HEK293 (cell line): ENCODE measurements around the gene ZNF532.
A peak's percentile ranks its signal among the peaks of the same experiment; 100 is the strongest.

ENCODE experiments used
- CTCF ChIA-PET: fragments of 350-600 bp; formaldehyde crosslinking; extraction: SDS; loops from one replicate; lab custom pipeline; 2021; ENCODE audit warnings: antibody characterized with exemption; lab: Yijun Ruan, JAX
- POLR2A ChIA-PET: fragments of 300-600 bp; formaldehyde crosslinking; extraction: SDS; loops from one replicate; lab custom pipeline; 2020; ENCODE audit warnings: antibody characterized with exemption, inconsistent platforms; lab: Yijun Ruan, JAX
- H3K27ac ChIP-seq: fragments of 200-500 bp; sonication (Bioruptor generic); 2 replicates; pipeline ENCODE4 v1.5.1; 2014; ENCODE audit warnings: low read depth, low read length, control low read depth, inconsistent platforms; ENCODE audit errors: extremely low read depth
- H3K36me3 ChIP-seq, 2 experiments: fragments of 200-500 bp in 1 of 2; sonication (Bioruptor generic) in 1 of 2; 1 replicate in 1 of 2; 2 replicates in 1 of 2; pipeline ENCODE4 v1.5.1; 2014 to 2017; ENCODE audit warnings: inconsistent platforms in 2 of 2, low read length in 2 of 2; ENCODE audit not compliant: control insufficient read depth in 2 of 2, insufficient read depth in 1 of 2
- H3K4me1 ChIP-seq: fragments of 200-500 bp; sonication (Bioruptor generic); 2 replicates; pipeline ENCODE4 v1.5.1; 2014; ENCODE audit warnings: mild to moderate bottlenecking, low read length, inconsistent platforms; ENCODE audit not compliant: control insufficient read depth, insufficient read depth
- H3K4me3 ChIP-seq: 2 replicates; pipeline ENCODE4 v1.5.1; 2011; ENCODE audit warnings: low read depth, mild to moderate bottlenecking, control low read depth, low read length, moderate library complexity
- H3K9me3 ChIP-seq: fragments of 200-500 bp; sonication (Bioruptor generic); 2 replicates; pipeline ENCODE4 v1.5.1; 2014; ENCODE audit warnings: low read depth, low read length, inconsistent platforms; ENCODE audit not compliant: control insufficient read depth, insufficient read depth
- GLIS1 ChIP-seq: fragments of 450-650 bp; formaldehyde crosslinking; IDR thresholded peaks from 2 replicates; pipeline ENCODE4 v1.5.1; 2016; ENCODE audit warnings: missing biosample characterization, missing genetic modification characterization
- GLIS2 ChIP-seq: fragments of 450-650 bp; formaldehyde crosslinking; IDR thresholded peaks from 2 replicates; pipeline ENCODE4 v1.5.1; 2016; ENCODE audit warnings: missing biosample characterization, missing genetic modification characterization
- KLF9 ChIP-seq: fragments of 450-650 bp; formaldehyde crosslinking; IDR thresholded peaks from 2 replicates; pipeline ENCODE4 v1.5.1; 2016; ENCODE audit warnings: missing biosample characterization, missing genetic modification characterization, low read depth
- REPIN1 ChIP-seq: fragments of 450-650 bp; formaldehyde crosslinking; IDR thresholded peaks from 2 replicates; pipeline ENCODE4 v1.5.1; 2017; ENCODE audit warnings: missing biosample characterization, missing genetic modification characterization, low read depth
- TCF7L2 ChIP-seq: IDR thresholded peaks from 2 replicates; pipeline ENCODE4 v1.6.1; 2011; ENCODE audit warnings: low read depth, mild to moderate bottlenecking, inconsistent platforms, low read length, moderate library complexity, borderline replicate concordance
- ZBTB17 ChIP-seq: fragments of 450-650 bp; formaldehyde crosslinking; IDR thresholded peaks from 2 replicates; pipeline ENCODE4 v1.5.1; 2016; ENCODE audit warnings: missing biosample characterization, missing genetic modification characterization
- ZIC2 ChIP-seq: fragments of 450-650 bp; formaldehyde crosslinking; IDR thresholded peaks from 2 replicates; pipeline ENCODE4 v1.5.1; 2016; ENCODE audit warnings: missing biosample characterization, missing genetic modification characterization
- ZNF146 ChIP-seq: fragments of 450-650 bp; formaldehyde crosslinking; IDR thresholded peaks from 2 replicates; pipeline ENCODE4 v1.5.1; 2016; ENCODE audit warnings: missing biosample characterization, missing genetic modification characterization
- ZNF157 ChIP-seq: fragments of 450-650 bp; formaldehyde crosslinking; IDR thresholded peaks from 2 replicates; pipeline ENCODE4 v1.5.1; 2016; ENCODE audit warnings: missing biosample characterization, missing genetic modification characterization
- ZNF19 ChIP-seq: fragments of 450-650 bp; formaldehyde crosslinking; IDR thresholded peaks from 2 replicates; pipeline ENCODE4; 2016; ENCODE audit warnings: missing biosample characterization, missing genetic modification characterization, low read depth
- ZNF23 ChIP-seq: fragments of 450-650 bp; formaldehyde crosslinking; IDR thresholded peaks from 2 replicates; pipeline ENCODE4 v1.5.1; 2016; ENCODE audit warnings: missing biosample characterization, missing genetic modification characterization, borderline replicate concordance
- ZNF324 ChIP-seq: fragments of 450-650 bp; formaldehyde crosslinking; IDR thresholded peaks from 2 replicates; pipeline ENCODE4 v1.5.1; 2016; ENCODE audit warnings: missing biosample characterization, missing genetic modification characterization
- ZNF366 ChIP-seq: fragments of 450-650 bp; formaldehyde crosslinking; conservative IDR thresholded peaks from 2 replicates; pipeline ENCODE4 v1.5.1; 2016; ENCODE audit warnings: missing biosample characterization, missing genetic modification characterization
- ZNF37A ChIP-seq: fragments of 450-650 bp; IDR thresholded peaks from 2 replicates; pipeline ENCODE4 v1.5.1; 2018; ENCODE audit warnings: missing biosample characterization, missing genetic modification characterization
- ZNF48 ChIP-seq: fragments of 450-650 bp; formaldehyde crosslinking; IDR thresholded peaks from 2 replicates; pipeline ENCODE4 v1.5.1; 2016; ENCODE audit warnings: missing biosample characterization, missing genetic modification characterization
- ZNF549 ChIP-seq: fragments of 450-650 bp; IDR thresholded peaks from 2 replicates; pipeline ENCODE4 v1.5.1; 2018; ENCODE audit warnings: missing biosample characterization, missing genetic modification characterization, mild to moderate bottlenecking, inconsistent platforms, moderate library complexity
- ZNF830 ChIP-seq: fragments of 450-650 bp; IDR thresholded peaks from 2 replicates; pipeline ENCODE4 v1.5.0; 2018; ENCODE audit warnings: missing biosample characterization, missing genetic modification characterization, low read depth, mild to moderate bottlenecking, moderate library complexity
- ZNF843 ChIP-seq: fragments of 450-650 bp; formaldehyde crosslinking; IDR thresholded peaks from 2 replicates; pipeline ENCODE4 v1.5.1; 2016; ENCODE audit warnings: missing biosample characterization, missing genetic modification characterization
- TF ChIP-seq, protein P1 (sequence below): fragments of 450-650 bp; formaldehyde crosslinking; IDR thresholded peaks from 2 replicates; pipeline ENCODE4 v1.5.1; 2016; ENCODE audit warnings: missing biosample characterization, missing genetic modification characterization
- TF ChIP-seq, protein P2 (sequence below): fragments of 450-650 bp; formaldehyde crosslinking; IDR thresholded peaks from 2 replicates; pipeline ENCODE4 v1.5.1; 2016; ENCODE audit warnings: missing biosample characterization, missing genetic modification characterization, borderline replicate concordance
- TF ChIP-seq, protein P3 (sequence below): fragments of 450-650 bp; formaldehyde crosslinking; IDR thresholded peaks from 2 replicates; pipeline ENCODE4 v1.5.1; 2017; ENCODE audit warnings: missing biosample characterization, missing genetic modification characterization

ZNF532 gene

DNA sequence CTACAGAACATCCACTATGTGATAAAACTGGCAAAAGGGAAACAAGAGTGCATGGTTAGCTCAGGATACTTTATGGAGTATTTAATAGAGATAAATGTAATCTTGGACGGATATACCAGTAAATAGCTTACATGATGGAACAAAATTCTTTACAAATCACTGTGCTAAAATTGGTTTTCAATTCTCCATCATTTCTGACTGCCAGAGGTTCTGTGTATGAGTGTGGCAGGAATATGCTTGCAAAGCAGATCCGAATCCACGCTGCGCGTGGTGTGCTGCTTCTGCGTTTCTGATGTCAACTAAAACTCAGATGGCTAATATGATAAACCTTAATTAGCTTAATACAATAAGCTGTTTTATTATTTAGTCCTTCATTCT, 2.1 kb downstream of the ZNF532 start:
- ChIA-PET CTCF (interaction anchor here (0.6 to 1.8 kb wide), 2 partner anchors 16 to 38 kb away, joined by 4 read pairs; no protein-coding TSS in a partner anchor), POLR2A (interaction anchor here (0.6 kb wide), 1 partner anchor 65 kb away, joined by 3 read pairs; no protein-coding TSS in a partner anchor)
- no peak overlapping the region for H3K4me3 ChIP-seq
- H3K4me1 ChIP-seq = no peaks in the 10 kb centered on the region
- H3K36me3 ChIP-seq = peaks cover 0 to 26% of the 10 kb centered on the region in 2 experiments; a peak in 2 of 3 replicates
- TF ChIP-seq, protein P1, sequence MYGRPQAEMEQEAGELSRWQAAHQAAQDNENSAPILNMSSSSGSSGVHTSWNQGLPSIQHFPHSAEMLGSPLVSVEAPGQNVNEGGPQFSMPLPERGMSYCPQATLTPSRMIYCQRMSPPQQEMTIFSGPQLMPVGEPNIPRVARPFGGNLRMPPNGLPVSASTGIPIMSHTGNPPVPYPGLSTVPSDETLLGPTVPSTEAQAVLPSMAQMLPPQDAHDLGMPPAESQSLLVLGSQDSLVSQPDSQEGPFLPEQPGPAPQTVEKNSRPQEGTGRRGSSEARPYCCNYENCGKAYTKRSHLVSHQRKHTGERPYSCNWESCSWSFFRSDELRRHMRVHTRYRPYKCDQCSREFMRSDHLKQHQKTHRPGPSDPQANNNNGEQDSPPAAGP = no peak
- TF ChIP-seq ZNF549 (no peak), TCF7L2 (no peak), ZNF843 (no peak), KLF9 (tag by site-specific recombination) (no peak)
- H3K9me3 ChIP-seq = no peaks in the 10 kb centered on the region
- H3K27ac ChIP-seq = no peak overlapping the region

DNA sequence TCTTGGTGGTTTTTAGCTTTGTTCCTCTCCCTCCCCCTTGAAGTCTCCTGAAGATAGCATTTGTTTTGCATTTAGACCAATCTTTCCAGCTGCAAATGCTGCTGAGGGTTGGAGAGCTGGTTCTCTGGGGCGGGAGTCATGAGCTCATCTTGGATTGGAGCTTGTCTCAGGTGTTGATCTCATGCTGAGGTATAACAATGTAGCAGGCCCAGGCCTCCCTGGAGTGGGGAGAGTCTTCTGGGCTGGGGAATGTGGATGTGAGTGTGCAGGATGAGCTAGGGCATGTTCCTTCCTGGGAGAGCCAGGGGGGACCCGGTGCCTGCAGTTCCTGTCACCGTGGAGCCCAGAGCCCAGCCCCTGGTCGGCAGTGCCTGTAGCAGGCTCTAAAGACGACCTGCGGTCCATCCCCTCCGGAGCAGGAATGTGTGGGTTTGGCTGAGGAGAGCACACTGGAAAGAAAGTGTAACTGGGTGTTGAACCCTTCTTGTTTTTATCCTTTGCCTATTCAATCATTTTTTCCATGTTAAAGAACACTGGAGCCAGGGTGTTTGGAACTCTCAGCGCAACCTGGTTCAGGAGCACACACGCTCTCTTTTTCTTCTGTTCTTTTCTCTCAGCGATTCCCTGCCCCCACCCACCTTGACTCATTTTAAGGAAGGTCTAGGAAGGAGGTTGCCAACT, 2.7 kb downstream of the ZNF532 start:
- CTCF ChIA-PET = interaction anchor here (0.6 to 1.8 kb wide), 5 partner anchors 17 to 535 kb away, joined by 3 to 4 read pairs (median 3); no protein-coding TSS in a partner anchor
- no peaks in the 10 kb centered on the region for H3K9me3 ChIP-seq
- no peak for TF ChIP-seq ZNF19
- peak; percentile 21; the same call in 1 of the 2 replicates for TF ChIP-seq GLIS1 (tag by site-specific recombination)
- no peak for TF ChIP-seq ZNF366 (tag by site-specific recombination)
- TF ChIP-seq ZNF48 (tag by site-specific recombination) = no peak
- no peak for TF ChIP-seq ZNF23
- TF ChIP-seq, protein P2, sequence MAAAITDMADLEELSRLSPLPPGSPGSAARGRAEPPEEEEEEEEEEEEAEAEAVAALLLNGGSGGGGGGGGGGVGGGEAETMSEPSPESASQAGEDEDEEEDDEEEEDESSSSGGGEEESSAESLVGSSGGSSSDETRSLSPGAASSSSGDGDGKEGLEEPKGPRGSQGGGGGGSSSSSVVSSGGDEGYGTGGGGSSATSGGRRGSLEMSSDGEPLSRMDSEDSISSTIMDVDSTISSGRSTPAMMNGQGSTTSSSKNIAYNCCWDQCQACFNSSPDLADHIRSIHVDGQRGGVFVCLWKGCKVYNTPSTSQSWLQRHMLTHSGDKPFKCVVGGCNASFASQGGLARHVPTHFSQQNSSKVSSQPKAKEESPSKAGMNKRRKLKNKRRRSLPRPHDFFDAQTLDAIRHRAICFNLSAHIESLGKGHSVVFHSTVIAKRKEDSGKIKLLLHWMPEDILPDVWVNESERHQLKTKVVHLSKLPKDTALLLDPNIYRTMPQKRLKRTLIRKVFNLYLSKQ (tag by site-specific recombination) = no peak
- 0 out of 2 replicates have a peak, but pooled peaks have one; percentile 15 for TF ChIP-seq ZIC2 (tag by site-specific recombination)
- TF ChIP-seq GLIS2 (tag by site-specific recombination) = no peak
- TF ChIP-seq ZNF157 (tag by site-specific recombination) = no peak
- no peak for TF ChIP-seq ZNF324 (tag by site-specific recombination)
- TF ChIP-seq, protein P3, sequence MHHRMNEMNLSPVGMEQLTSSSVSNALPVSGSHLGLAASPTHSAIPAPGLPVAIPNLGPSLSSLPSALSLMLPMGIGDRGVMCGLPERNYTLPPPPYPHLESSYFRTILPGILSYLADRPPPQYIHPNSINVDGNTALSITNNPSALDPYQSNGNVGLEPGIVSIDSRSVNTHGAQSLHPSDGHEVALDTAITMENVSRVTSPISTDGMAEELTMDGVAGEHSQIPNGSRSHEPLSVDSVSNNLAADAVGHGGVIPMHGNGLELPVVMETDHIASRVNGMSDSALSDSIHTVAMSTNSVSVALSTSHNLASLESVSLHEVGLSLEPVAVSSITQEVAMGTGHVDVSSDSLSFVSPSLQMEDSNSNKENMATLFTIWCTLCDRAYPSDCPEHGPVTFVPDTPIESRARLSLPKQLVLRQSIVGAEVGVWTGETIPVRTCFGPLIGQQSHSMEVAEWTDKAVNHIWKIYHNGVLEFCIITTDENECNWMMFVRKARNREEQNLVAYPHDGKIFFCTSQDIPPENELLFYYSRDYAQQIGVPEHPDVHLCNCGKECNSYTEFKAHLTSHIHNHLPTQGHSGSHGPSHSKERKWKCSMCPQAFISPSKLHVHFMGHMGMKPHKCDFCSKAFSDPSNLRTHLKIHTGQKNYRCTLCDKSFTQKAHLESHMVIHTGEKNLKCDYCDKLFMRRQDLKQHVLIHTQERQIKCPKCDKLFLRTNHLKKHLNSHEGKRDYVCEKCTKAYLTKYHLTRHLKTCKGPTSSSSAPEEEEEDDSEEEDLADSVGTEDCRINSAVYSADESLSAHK (tag by site-specific recombination) = no peak
- H3K4me1 ChIP-seq = no peaks in the 10 kb centered on the region
- POLR2A ChIA-PET = no interaction called here
- H3K36me3 ChIP-seq = peaks cover 0 to 26% of the 10 kb centered on the region in 2 experiments; a peak in 2 of 3 replicates
- no peak overlapping the region for H3K4me3 ChIP-seq
- H3K27ac ChIP-seq = no peak overlapping the region

DNA sequence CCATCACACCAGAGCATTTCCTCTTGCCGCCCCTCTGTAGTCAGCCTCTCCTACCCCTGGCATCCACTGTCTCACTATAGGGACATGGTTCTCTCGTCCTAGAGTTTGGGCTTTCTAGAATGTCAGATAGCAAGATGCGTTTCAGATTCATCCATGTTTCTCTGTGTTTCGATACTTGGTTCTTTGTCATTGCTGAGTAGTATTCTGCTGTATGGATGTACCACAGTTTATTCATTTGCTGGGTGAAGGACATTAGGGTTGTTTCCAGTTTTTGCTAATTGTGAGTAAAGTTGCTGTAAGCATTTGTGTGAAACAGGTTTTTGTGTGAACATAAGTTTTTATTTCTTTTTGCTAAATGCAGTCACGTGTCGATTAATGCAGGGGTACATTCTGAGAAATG, 3.8 kb downstream of the ZNF532 start:
- peaks cover 0 to 26% of the 10 kb centered on the region in 2 experiments for H3K36me3 ChIP-seq
- ChIA-PET POLR2A (no interaction called here), CTCF (interaction anchor here (1.1 kb wide), 1 partner anchor 202 kb away, joined by 3 read pairs; no protein-coding TSS in a partner anchor)
- no peaks in the 10 kb centered on the region for H3K4me1 ChIP-seq
- no peaks in the 10 kb centered on the region for H3K9me3 ChIP-seq
- TF ChIP-seq ZNF37A = no peak
- TF ChIP-seq ZNF830 (tag by site-specific recombination) = no peak
- no peak for TF ChIP-seq ZNF157 (tag by site-specific recombination)
- TF ChIP-seq ZBTB17 (tag by site-specific recombination) = no peak
- TF ChIP-seq REPIN1 = no peak
- TF ChIP-seq ZNF146 (tag by site-specific recombination) = peak; percentile 54; the same call in 1 of the 2 replicates
- no peak overlapping the region for H3K4me3 ChIP-seq
- H3K27ac ChIP-seq = no peak overlapping the region
